ENCODE data around the gene QDPR. TPM values are rescaled to one million over a fixed set of nuclear protein-coding genes. Genes with fewer than 3 reads are reported as not detected.
A peak's percentile ranks its signal among the peaks of the same experiment; 100 is the strongest.

QDPR gene
- total and polyA plus RNA-seq, 9 of the 15 experiments (the other 6 are each of a cell fraction or from before 2014, with no cell fraction given): 5.7 to 29.7 (median 17.2) TPM

DNA sequence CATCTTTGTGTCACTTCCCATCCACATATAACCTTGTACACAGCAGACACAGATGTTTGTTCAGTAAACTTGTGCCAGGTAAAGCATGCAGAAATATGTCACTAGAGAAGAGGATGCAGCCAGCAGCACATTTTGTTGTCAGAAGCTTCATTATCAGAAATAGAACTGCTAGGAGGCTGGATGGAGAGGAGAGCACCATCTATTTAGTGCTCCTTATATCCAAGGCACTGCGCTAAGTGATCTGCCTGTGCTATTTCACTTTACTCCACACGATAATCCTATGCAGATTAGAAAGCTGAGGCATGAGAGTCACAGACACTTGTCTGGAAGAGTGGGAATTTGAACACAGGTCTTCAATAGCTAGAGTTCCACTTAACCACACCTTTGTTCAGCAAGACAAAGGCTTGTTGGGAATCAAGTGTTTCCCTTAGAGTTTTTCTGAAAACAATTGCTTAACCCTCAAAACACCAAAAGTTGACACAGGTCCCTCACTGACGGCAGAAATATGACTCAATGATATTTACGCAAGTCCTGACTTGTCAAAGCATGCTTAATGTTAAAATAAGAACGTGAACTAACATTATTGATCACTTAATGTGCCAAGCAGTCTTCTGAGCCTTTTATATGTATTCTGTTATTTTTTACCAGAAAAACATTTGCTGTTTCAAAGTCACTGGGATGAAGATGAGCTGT lies 1.2 kb upstream of the QDPR start (continued):
- TF ChIP-seq, protein P1, sequence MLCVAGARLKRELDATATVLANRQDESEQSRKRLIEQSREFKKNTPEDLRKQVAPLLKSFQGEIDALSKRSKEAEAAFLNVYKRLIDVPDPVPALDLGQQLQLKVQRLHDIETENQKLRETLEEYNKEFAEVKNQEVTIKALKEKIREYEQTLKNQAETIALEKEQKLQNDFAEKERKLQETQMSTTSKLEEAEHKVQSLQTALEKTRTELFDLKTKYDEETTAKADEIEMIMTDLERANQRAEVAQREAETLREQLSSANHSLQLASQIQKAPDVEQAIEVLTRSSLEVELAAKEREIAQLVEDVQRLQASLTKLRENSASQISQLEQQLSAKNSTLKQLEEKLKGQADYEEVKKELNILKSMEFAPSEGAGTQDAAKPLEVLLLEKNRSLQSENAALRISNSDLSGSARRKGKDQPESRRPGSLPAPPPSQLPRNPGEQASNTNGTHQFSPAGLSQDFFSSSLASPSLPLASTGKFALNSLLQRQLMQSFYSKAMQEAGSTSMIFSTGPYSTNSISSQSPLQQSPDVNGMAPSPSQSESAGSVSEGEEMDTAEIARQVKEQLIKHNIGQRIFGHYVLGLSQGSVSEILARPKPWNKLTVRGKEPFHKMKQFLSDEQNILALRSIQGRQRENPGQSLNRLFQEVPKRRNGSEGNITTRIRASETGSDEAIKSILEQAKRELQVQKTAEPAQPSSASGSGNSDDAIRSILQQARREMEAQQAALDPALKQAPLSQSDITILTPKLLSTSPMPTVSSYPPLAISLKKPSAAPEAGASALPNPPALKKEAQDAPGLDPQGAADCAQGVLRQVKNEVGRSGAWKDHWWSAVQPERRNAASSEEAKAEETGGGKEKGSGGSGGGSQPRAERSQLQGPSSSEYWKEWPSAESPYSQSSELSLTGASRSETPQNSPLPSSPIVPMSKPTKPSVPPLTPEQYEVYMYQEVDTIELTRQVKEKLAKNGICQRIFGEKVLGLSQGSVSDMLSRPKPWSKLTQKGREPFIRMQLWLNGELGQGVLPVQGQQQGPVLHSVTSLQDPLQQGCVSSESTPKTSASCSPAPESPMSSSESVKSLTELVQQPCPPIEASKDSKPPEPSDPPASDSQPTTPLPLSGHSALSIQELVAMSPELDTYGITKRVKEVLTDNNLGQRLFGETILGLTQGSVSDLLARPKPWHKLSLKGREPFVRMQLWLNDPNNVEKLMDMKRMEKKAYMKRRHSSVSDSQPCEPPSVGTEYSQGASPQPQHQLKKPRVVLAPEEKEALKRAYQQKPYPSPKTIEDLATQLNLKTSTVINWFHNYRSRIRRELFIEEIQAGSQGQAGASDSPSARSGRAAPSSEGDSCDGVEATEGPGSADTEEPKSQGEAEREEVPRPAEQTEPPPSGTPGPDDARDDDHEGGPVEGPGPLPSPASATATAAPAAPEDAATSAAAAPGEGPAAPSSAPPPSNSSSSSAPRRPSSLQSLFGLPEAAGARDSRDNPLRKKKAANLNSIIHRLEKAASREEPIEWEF (CRISPR knock-in tag; IDR thresholded peaks at IDR 0.05): no peak

DNA sequence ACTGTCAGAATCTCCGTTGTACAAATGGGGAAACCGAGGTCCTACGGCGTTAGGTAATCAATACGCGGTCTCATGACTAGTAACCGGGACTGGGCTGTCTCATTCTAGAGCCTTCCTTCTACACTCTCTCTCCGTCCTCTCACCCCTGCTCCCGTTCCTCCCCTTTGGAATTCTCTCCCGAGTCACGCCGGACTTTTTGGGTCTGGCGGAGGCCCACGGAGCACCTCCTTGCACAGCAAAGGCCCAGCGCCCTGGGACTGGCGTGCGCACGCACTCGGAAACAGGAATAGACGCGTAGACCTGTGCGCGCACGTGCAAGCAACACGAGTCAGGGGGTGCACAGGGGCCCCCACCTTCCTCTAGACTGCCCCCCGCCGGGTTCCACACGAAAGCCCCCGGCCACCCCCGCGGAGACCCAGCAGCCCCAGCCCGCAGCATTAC lies 361 bp downstream of the QDPR start:
- H3K4me2 ChIP-seq (ENCODE audit: insufficient read depth, low read length): peak overlapping the region; percentile 92
- H3K36me3 ChIP-seq (ENCODE audit: control insufficient read depth, insufficient read depth, low read length): peaks cover 34% of the 10 kb centered on the region
- peak overlapping the region; percentile 86 to 90 for H3K9ac ChIP-seq (ENCODE audit: insufficient read depth in 1 of 2, low read depth in 2 of 2, low read length in 2 of 2)
- H3K4me3 ChIP-seq: peak overlapping the region; percentile 89
- peaks cover 8 to 17% of the 10 kb centered on the region in 2 experiments; a peak in 4 of 5 replicates for H3K4me1 ChIP-seq (replicated peaks in 1 of 2; ENCODE audit: control insufficient read depth in 2 of 2, insufficient read depth in 2 of 2, low read length in 2 of 2)
- peak; percentile 73 for ATAC-seq
- H4K20me1 ChIP-seq (replicated peaks; ENCODE audit: control insufficient read depth, insufficient read depth, low read length): peaks cover 4% of the 10 kb centered on the region; the same call in 1 of the 2 replicates
- H3K79me2 ChIP-seq (ENCODE audit: control insufficient read depth, insufficient read depth, low read length): peaks cover 19% of the 10 kb centered on the region
- intact Hi-C loops (cut with micrococcal nuclease) (no loop called here), in situ Hi-C loops (cut with MboI) (no loop called here)
- H3K9me3 ChIP-seq (replicated peaks; ENCODE audit: control insufficient read depth, insufficient read depth, low read depth, low read length): no peaks in the 10 kb centered on the region
- peak overlapping the region; percentile 71 for H3K27ac ChIP-seq (ENCODE audit: extremely low read depth, low read depth, low read length)
- H3K9me1 ChIP-seq (ENCODE audit: control insufficient read depth, insufficient read depth, low read length): no peaks in the 10 kb centered on the region
- TSS peak; percentile 55 for BruUV-seq (replicated peaks)
- peak; percentile 46 to 61 (median 60) for DNase-seq (ENCODE audit: extremely low read depth in 1 of 4, low spot score in 3 of 4)
- H2AFZ ChIP-seq (ENCODE audit: low read depth, low read length): peak overlapping the region; percentile 92
- peaks cover 11% of the 10 kb centered on the region in 2 experiments; a peak in 4 of 5 replicates for H3K27me3 ChIP-seq (ENCODE audit: control insufficient read depth in 2 of 2, insufficient read depth in 2 of 2, low read length in 2 of 2)
- no peak for FAIRE-seq
- WGBS (ENCODE audit: insufficient coverage, low coverage, missing lambda C conversion rate): 1% methylated on average over 27 of the region's 32 CpGs
- CTCF ChIA-PET (ENCODE audit: low intra/inter-chr PET ratio): interaction anchor here (1.1 to 1.9 kb wide), 2 partner anchors 125 to 297 kb away, joined by 5 to 6 read pairs; no protein-coding TSS in a partner anchor
- POLR2A ChIA-PET: interaction anchor here (1.0 to 2.0 kb wide), 2 partner anchors 38 to 299 kb away, joined by 4 to 7 read pairs; partner anchors contain the start of gene DCAF16
- TF ChIP-seq GABPB1 (CRISPR knock-in tag; IDR thresholded peaks at IDR 0.05): 0 out of 2 replicates have a peak, but pooled peaks have one; percentile 27
- TF ChIP-seq ETV5 (CRISPR knock-in tag; IDR thresholded peaks at IDR 0.05; ENCODE audit: low read depth): no peak
- TF ChIP-seq, protein P2, sequence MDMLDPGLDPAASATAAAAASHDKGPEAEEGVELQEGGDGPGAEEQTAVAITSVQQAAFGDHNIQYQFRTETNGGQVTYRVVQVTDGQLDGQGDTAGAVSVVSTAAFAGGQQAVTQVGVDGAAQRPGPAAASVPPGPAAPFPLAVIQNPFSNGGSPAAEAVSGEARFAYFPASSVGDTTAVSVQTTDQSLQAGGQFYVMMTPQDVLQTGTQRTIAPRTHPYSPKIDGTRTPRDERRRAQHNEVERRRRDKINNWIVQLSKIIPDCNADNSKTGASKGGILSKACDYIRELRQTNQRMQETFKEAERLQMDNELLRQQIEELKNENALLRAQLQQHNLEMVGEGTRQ (CRISPR knock-in tag; IDR thresholded peaks at IDR 0.05): 0 out of 2 replicates have a peak, but pooled peaks have one; percentile 20
- 0 out of 2 replicates have a peak, but pooled peaks have one; percentile 24 for TF ChIP-seq LCOR (CRISPR knock-in tag; IDR thresholded peaks at IDR 0.05)
- TF ChIP-seq, protein P3, sequence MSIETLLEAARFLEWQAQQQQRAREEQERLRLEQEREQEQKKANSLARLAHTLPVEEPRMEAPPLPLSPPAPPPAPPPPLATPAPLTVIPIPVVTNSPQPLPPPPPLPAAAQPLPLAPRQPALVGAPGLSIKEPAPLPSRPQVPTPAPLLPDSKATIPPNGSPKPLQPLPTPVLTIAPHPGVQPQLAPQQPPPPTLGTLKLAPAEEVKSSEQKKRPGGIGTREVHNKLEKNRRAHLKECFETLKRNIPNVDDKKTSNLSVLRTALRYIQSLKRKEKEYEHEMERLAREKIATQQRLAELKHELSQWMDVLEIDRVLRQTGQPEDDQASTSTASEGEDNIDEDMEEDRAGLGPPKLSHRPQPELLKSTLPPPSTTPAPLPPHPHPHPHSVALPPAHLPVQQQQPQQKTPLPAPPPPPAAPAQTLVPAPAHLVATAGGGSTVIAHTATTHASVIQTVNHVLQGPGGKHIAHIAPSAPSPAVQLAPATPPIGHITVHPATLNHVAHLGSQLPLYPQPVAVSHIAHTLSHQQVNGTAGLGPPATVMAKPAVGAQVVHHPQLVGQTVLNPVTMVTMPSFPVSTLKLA (conservative IDR thresholded peaks at IDR 0.05): peak; percentile 71 to 82
- TF ChIP-seq ZNF316 (IDR thresholded peaks at IDR 0.05): no peak
- TF ChIP-seq PPARD (CRISPR knock-in tag; IDR thresholded peaks at IDR 0.05): no peak
- no peak for TF ChIP-seq RHOXF2B (CRISPR knock-in tag; conservative IDR thresholded peaks at IDR 0.05)
- TF ChIP-seq, protein P4, sequence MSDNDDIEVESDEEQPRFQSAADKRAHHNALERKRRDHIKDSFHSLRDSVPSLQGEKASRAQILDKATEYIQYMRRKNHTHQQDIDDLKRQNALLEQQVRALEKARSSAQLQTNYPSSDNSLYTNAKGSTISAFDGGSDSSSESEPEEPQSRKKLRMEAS (CRISPR knock-in tag; IDR thresholded peaks at IDR 0.05): peak; percentile 83

All from K562 (cell line).